IMR-90 (cell line): ENCODE results near the gene TMEM92. TPM values are rescaled to one million over a fixed set of nuclear protein-coding genes. Genes with fewer than 3 reads are reported as not detected.

Source experiments
- ATAC-seq: fragments of 200-7000 bp; cut with Tn5 transposase; 2 replicates; pipeline ENCODE4 v1.9.1; 2020; ENCODE audit warnings: low read depth, mild to moderate bottlenecking, moderate library complexity
- BruUV-seq: library from RNA; stranded (reverse); fragments of 400-500 nt; replicated peaks from 2 replicates; lab custom pipeline; 2021; lab: Mats Ljungman, UMichigan
- CTCF ChIA-PET: fragments of 300-600 bp; formaldehyde crosslinking; extraction: SDS; loops from one replicate; lab custom pipeline; 2021; ENCODE audit warnings: antibody characterized with exemption; lab: Yijun Ruan, JAX
- POLR2A ChIA-PET: fragments of 300-600 bp; sonication (Branson Sonifier 250); formaldehyde crosslinking; loops from one replicate; lab custom pipeline; 2022; ENCODE audit warnings: antibody characterized with exemption; ENCODE audit not compliant: unreplicated experiment; lab: Charles Lee
- DNase-seq: peaks from one replicate; pipeline ENCODE4 v3.0.0; 2013
- H2AFZ ChIP-seq: replicated peaks from 2 replicates; pipeline ENCODE3; 2013; ENCODE audit warnings: low read length, mild to moderate bottlenecking; ENCODE audit not compliant: poor library complexity
- H2AK5ac ChIP-seq: 2 replicates; pipeline ENCODE4 v1.6.1; 2013; ENCODE audit warnings: low read depth, low read length, inconsistent platforms
- H2AK9ac ChIP-seq: replicated peaks from 2 replicates; pipeline ENCODE3; 2013; ENCODE audit warnings: mild to moderate bottlenecking, low read depth, low read length, moderate library complexity; ENCODE audit not compliant: poor library complexity
- H2BK120ac ChIP-seq: 2 replicates; pipeline ENCODE4 v1.6.1; 2013; ENCODE audit warnings: low read depth, low read length, inconsistent platforms
- H2BK15ac ChIP-seq: 3 replicates; pipeline ENCODE4 v1.6.1; 2013; ENCODE audit warnings: low read depth, low read length, inconsistent platforms
- H2BK20ac ChIP-seq: 2 replicates; pipeline ENCODE4 v1.6.1; 2013; ENCODE audit warnings: low read depth, mild to moderate bottlenecking, inconsistent platforms, low read length, moderate library complexity
- H2BK5ac ChIP-seq: 2 replicates; pipeline ENCODE4 v1.6.1; 2013; ENCODE audit warnings: mild to moderate bottlenecking, low read depth, low read length, inconsistent platforms; ENCODE audit not compliant: poor library complexity, severe bottlenecking
- H3K14ac ChIP-seq: replicated peaks from 2 replicates; pipeline ENCODE4 v1.6.1; 2013; ENCODE audit warnings: low read depth, low read length, inconsistent platforms
- H3K18ac ChIP-seq: 2 replicates; pipeline ENCODE4 v1.6.1; 2013; ENCODE audit warnings: low read depth, low read length, control low read depth
- H3K23ac ChIP-seq: 2 replicates; pipeline ENCODE4 v1.6.1; 2013; ENCODE audit warnings: low read depth, low read length, inconsistent platforms
- H3K27ac ChIP-seq: 2 replicates; pipeline ENCODE4 v1.5.1; 2013; ENCODE audit warnings: mild to moderate bottlenecking, control low read depth, low read length; ENCODE audit not compliant: insufficient read depth
- H3K27me3 ChIP-seq: 2 replicates; pipeline ENCODE4 v1.6.1; 2013; ENCODE audit warnings: low read length; ENCODE audit not compliant: control insufficient read depth, insufficient read depth
- H3K36me3 ChIP-seq: 2 replicates; pipeline ENCODE4 v1.6.1; 2013; ENCODE audit warnings: low read length, mixed read lengths; ENCODE audit not compliant: control insufficient read depth, insufficient read depth
- H3K4ac ChIP-seq: 2 replicates; pipeline ENCODE4 v1.6.1; 2013; ENCODE audit warnings: low read depth, low read length, inconsistent platforms
- H3K4me1 ChIP-seq: 2 replicates; pipeline ENCODE4 v1.6.1; 2013; ENCODE audit warnings: low read length, mixed read lengths; ENCODE audit not compliant: control insufficient read depth, insufficient read depth
- H3K4me2 ChIP-seq: 2 replicates; pipeline ENCODE4 v1.6.1; 2013; ENCODE audit warnings: low read depth, mild to moderate bottlenecking, control low read depth, low read length, moderate library complexity
- H3K4me3 ChIP-seq: 2 replicates; pipeline ENCODE4 v1.5.1; 2013; ENCODE audit warnings: low read depth, mild to moderate bottlenecking, control low read depth, low read length, moderate library complexity; ENCODE audit not compliant: insufficient read depth
- H3K56ac ChIP-seq: 2 replicates; pipeline ENCODE4 v1.6.1; 2013; ENCODE audit warnings: low read length, inconsistent platforms; ENCODE audit not compliant: insufficient read depth; ENCODE audit errors: extremely low read depth
- H3K79me1 ChIP-seq, 2 experiments: 2 replicates each; pipeline ENCODE4 v1.6.1; 2013; ENCODE audit warnings: low read length in 2 of 2, inconsistent platforms in 1 of 2, low read depth in 1 of 2
- H3K9ac ChIP-seq: 2 replicates; pipeline ENCODE4 v1.6.1; 2013; ENCODE audit warnings: low read depth, low read length, control low read depth
- H3K9me1 ChIP-seq: 2 replicates; pipeline ENCODE4 v1.6.1; 2013; ENCODE audit warnings: low read length, inconsistent platforms; ENCODE audit not compliant: insufficient read depth
- H3K9me3 ChIP-seq: 2 replicates; pipeline ENCODE4 v1.6.1; 2013; ENCODE audit warnings: low read length; ENCODE audit not compliant: control insufficient read depth, insufficient read depth
- H4K20me1 ChIP-seq: 2 replicates; pipeline ENCODE4 v1.6.1; 2013; ENCODE audit warnings: low read length, inconsistent platforms; ENCODE audit not compliant: insufficient read depth
- H4K5ac ChIP-seq: 2 replicates; pipeline ENCODE4 v1.6.1; 2013; ENCODE audit warnings: mild to moderate bottlenecking, low read depth, low read length, control low read depth
- H4K8ac ChIP-seq, 2 experiments: 2 replicates each; pipeline ENCODE4 v1.6.1; 2013; ENCODE audit warnings: low read depth in 2 of 2, low read length in 2 of 2, control low read depth in 1 of 2, inconsistent platforms in 1 of 2
- H4K91ac ChIP-seq: 2 replicates; pipeline ENCODE4 v1.6.1; 2013; ENCODE audit warnings: low read depth, low read length, inconsistent platforms; ENCODE audit not compliant: insufficient read depth
- CEBPB ChIP-seq: IDR thresholded peaks from 2 replicates; pipeline ENCODE4 v1.6.1; 2012; ENCODE audit warnings: low read depth, low read length, improper control_type of control experiment
- CHD1 ChIP-seq: IDR thresholded peaks from 2 replicates; pipeline ENCODE4 v1.6.1; 2012; ENCODE audit warnings: low read depth, low read length, improper control_type of control experiment
- CTCF ChIP-seq: conservative IDR thresholded peaks from 2 replicates; pipeline ENCODE4 v1.5.1; 2012; ENCODE audit warnings: mild to moderate bottlenecking, low read depth, low read length, improper control_type of control experiment
- MAFK ChIP-seq: IDR thresholded peaks from 2 replicates; pipeline ENCODE4 v1.6.1; 2012; ENCODE audit warnings: low read depth, low read length, improper control_type of control experiment
- MAZ ChIP-seq: IDR thresholded peaks from 2 replicates; pipeline ENCODE4 v1.6.1; 2012; ENCODE audit warnings: low read depth, mild to moderate bottlenecking, low read length, improper control_type of control experiment, moderate library complexity, borderline replicate concordance
- NFE2L2 ChIP-seq: fragments of 150-350 bp; IDR thresholded peaks from 2 replicates; pipeline ENCODE4 v1.6.1; 2016; ENCODE audit warnings: low read depth, mild to moderate bottlenecking, low read length
- POLR2A ChIP-seq: IDR thresholded peaks from 2 replicates; pipeline ENCODE4 v1.6.1; 2012; ENCODE audit warnings: mild to moderate bottlenecking, low read depth, low read length
- RCOR1 ChIP-seq: IDR thresholded peaks from 2 replicates; pipeline ENCODE4 v1.6.1; 2012; ENCODE audit warnings: mild to moderate bottlenecking, low read length, improper control_type of control experiment; ENCODE audit not compliant: insufficient replicate concordance
- SMC3 ChIP-seq: fragments of 150-350 bp; IDR thresholded peaks from 2 replicates; pipeline ENCODE4 v1.6.1; 2016; ENCODE audit warnings: low read depth, mild to moderate bottlenecking, antibody characterized with exemption, low read length, moderate library complexity
- WGBS, 2 experiments: methylation state at CpG; one replicate each; pipeline versions ENCODE4 v1.1.5 to v1.1.7; 2013; ENCODE audit warnings: missing lambda C conversion rate in 2 of 2; ENCODE audit not compliant: insufficient read length in 1 of 2; ENCODE audit errors: extremely low coverage in 2 of 2; 5-methylcytosine and 5-hydroxymethylcytosine counted together
- dilution Hi-C: fragments of 300-500 bp; cut with HindIII; formaldehyde crosslinking; loops from one replicate; pipeline ENCODE4 v1.14.3; 2018; ENCODE audit warnings: low sequenced_read_pairs; ENCODE audit not compliant: unreplicated experiment
- in situ Hi-C: fragments of 300-500 bp; cut with MboI; formaldehyde crosslinking; loops from 3 replicates; pipeline ENCODE4 v1.14.3; 2019; ENCODE audit warnings: low sequenced_read_pairs, inconsistent platforms, mixed read lengths
- intact Hi-C: fragments of 100-400 bp; cut with micrococcal nuclease; formaldehyde crosslinking; loops from 2 replicates; pipeline ENCODE4 v1.10.0; 2022
- polyA plus RNA-seq, 3 experiments: library from polyadenylated mRNA; depleted of rRNA; stranded (reverse); fragments of >200 nt; gene quantifications; 2 replicates each; pipeline ENCODE4 v1.2.3, GENCODE V29; 2012; ENCODE audit warnings: low replicate concordance in 1 of 3
- total RNA-seq: library from RNA; depleted of rRNA; stranded (reverse); fragments of >200 nt; gene quantifications from 2 replicates; pipeline ENCODE4 v1.2.3, GENCODE V29; 2012

The TMEM92 gene
- total and polyA plus RNA-seq, 2 of the 4 experiments (the other 2 are of a cell fraction): 0.18 to 1.7 TPM

GRCh38 chr17:50262001-50262794 lies 12.1 kb upstream of the TMEM92 start:
- POLR2A ChIA-PET: interaction anchor here (1.4 kb wide), 1 partner anchor 60 kb away, joined by 3 read pairs; no protein-coding TSS in a partner anchor
- 0 out of 2 replicates have a peak overlapping the region, but pooled peaks have one; percentile 37 for H2BK120ac ChIP-seq
- peaks cover 23% of the 10 kb centered on the region for H3K9me1 ChIP-seq
- peak overlapping the region; percentile 41; the same call in 1 of the 2 replicates for H4K91ac ChIP-seq
- BruUV-seq: no TSS peak
- no peak for ATAC-seq
- no peak for TF ChIP-seq NFE2L2
- no peak for TF ChIP-seq POLR2A
- TF ChIP-seq CEBPB: no peak
- no peak for TF ChIP-seq MAZ
- no peak for TF ChIP-seq MAFK
- TF ChIP-seq CTCF: no peak
- TF ChIP-seq RCOR1: no peak
- no peak for TF ChIP-seq CHD1
- no peak for TF ChIP-seq SMC3
- DNase-seq: no peak
- dilution Hi-C loops: no loop called here
- in situ Hi-C loops: no loop called here
- H3K4me3 ChIP-seq: no peak overlapping the region
- peak overlapping the region; percentile 72 for H2AK5ac ChIP-seq
- no peaks in the 10 kb centered on the region for H3K9me3 ChIP-seq
- H2BK20ac ChIP-seq: 0 out of 2 replicates have a peak overlapping the region, but pooled peaks have one; percentile 34
- no peak overlapping the region for H3K4me2 ChIP-seq
- H3K79me1 ChIP-seq: peaks cover 6 to 34% of the 10 kb centered on the region in 2 experiments
- H3K27ac ChIP-seq: no peak overlapping the region
- no peaks in the 10 kb centered on the region for H3K27me3 ChIP-seq
- no peaks in the 10 kb centered on the region for H3K36me3 ChIP-seq
- H3K14ac ChIP-seq: no peak overlapping the region
- peak overlapping the region; percentile 55 for H2AK9ac ChIP-seq
- H3K23ac ChIP-seq: no peak overlapping the region
- H3K4ac ChIP-seq: peak overlapping the region; percentile 98
- H4K5ac ChIP-seq: no peak overlapping the region
- H3K18ac ChIP-seq: no peak overlapping the region
- H3K4me1 ChIP-seq: peaks cover 39% of the 10 kb centered on the region
- 91% methylated on average over 9 of the region's 14 CpGs; no CpG with 5 or more reads in 1 of the 2 experiments for WGBS, 2 experiments
- no peaks in the 10 kb centered on the region for H4K20me1 ChIP-seq
- H4K8ac ChIP-seq: no peak overlapping the region
- H3K9ac ChIP-seq: no peak overlapping the region
- no peak overlapping the region for H2BK5ac ChIP-seq
- H2BK15ac ChIP-seq: peak overlapping the region; percentile 44; the same call in 1 of the 3 replicates
- H3K56ac ChIP-seq: no peak overlapping the region
- CTCF ChIA-PET: no interaction called here
- H2AFZ ChIP-seq: no peak overlapping the region
- intact Hi-C loops: no loop called here
